Activated naive CD8-positive, alpha-beta T cell treated with anti-CD3 and anti-CD28 coated beads, Interleukin-2, amount 10 ng/mL, durations not matched to agents 7 days and 5 days (primary cell): ENCODE results near the gene IER5. TPM values are rescaled to one million over a fixed set of nuclear protein-coding genes. Genes with fewer than 3 reads are reported as not detected.
"Not testable (repeated sequence)": the region's sequence is repeated elsewhere in the genome, so short reads cannot be mapped to it uniquely, and the experiment has no call there.

Experiments
- ATAC-seq: fragments of 150-1000 bp; cut with Tn5 transposase; one replicate; pipeline ENCODE4 v1.10.0; 2021; ENCODE audit warnings: low read depth, moderate library complexity
- POLR2A ChIA-PET: fragments of 350-600 bp; sonication (Branson Sonifier 250); formaldehyde crosslinking; loops from one replicate; lab custom pipeline; 2021; ENCODE audit warnings: antibody characterized with exemption; lab: Charles Lee
- DNase-seq: peaks from one replicate; pipeline ENCODE4 v3.0.0; 2021
- H3K27ac Mint-ChIP-seq: one replicate; pipeline ENCODE4 v1.8.0; 2022; ENCODE audit warnings: mild to moderate bottlenecking, mixed read lengths
- H3K27me3 Mint-ChIP-seq: one replicate; pipeline ENCODE4 v1.8.0; 2022; ENCODE audit warnings: mild to moderate bottlenecking, moderate library complexity, mixed read lengths
- H3K36me3 Mint-ChIP-seq: one replicate; pipeline ENCODE4 v1.8.0; 2021; ENCODE audit warnings: mild to moderate bottlenecking, mixed read lengths
- H3K4me1 Mint-ChIP-seq: one replicate; pipeline ENCODE4 v1.8.0; 2021; ENCODE audit warnings: mixed read lengths
- H3K4me3 Mint-ChIP-seq: one replicate; pipeline ENCODE4 v1.8.0; 2022; ENCODE audit warnings: mild to moderate bottlenecking, moderate library complexity, mixed read lengths
- H3K9me3 Mint-ChIP-seq: one replicate; pipeline ENCODE4 v1.8.0; 2021; ENCODE audit warnings: mixed read lengths
- total RNA-seq, 2 experiments: library from RNA; stranded (reverse); gene quantifications; one replicate each; pipeline ENCODE4 v1.2.3, GENCODE V29; 2021

Gene IER5
- 10 to 100 TPM; 36.6 to 36.8 TPM for total RNA-seq

DNA sequence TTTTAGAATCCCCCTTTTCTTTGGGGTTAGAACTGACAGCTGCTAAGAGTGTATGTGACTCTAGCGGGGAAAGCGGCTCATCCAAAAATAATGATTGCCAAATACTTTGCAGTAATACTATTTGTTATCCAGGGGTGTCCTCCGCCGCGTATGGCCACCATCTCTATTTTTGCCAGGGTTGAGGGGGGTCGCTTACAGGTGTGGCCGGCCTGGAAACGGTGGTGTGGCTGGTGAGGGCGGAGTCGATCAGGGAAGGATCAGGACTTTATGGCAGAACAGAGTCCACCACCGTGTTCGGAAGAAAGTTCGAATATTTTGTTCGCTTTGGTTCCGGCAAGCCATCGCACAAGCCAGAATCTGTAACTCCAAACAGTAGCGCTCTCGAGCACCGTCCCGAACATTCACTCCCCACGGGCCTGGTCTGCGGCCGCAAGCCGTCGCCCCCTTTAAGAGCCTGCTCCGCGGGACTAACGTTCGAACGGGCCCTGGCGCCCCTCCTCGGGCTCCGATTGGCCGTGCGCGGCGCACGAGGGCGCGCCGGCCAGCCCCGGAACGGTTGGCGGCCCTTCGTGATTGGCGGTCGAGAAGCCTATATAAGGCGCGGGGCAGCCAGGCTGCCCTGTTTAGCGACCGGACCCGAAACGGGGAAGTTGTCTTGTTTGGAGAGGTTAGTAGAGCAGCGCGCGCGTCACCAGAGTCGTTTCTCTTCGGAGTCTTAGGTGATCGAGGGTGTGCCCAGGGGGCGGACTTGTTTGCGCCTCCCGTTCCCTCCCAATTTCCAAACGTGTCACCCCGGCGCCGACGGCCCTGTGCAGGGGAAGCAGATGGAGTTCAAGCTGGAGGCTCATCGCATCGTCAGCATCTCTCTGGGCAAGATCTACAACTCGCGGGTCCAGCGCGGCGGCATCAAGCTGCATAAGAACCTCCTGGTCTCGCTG lies at the start of gene IER5:
Gene IER5, plus strand, starts transcription at position 622 of the 938 bp plus-strand sequence. Its CDS starts 203 bp downstream, at position 825.
- Mint-ChIP-seq H3K27me3 (no peaks in the 10 kb centered on the region), H3K36me3 (peaks cover 31% of the 10 kb centered on the region), H3K9me3 (no peaks in the 10 kb centered on the region), H3K4me3 (peak within 1 kb of the TSS; percentile 98), H3K4me1 (peaks cover 47% of the 10 kb centered on the region), H3K27ac (peak within 1 kb of the TSS; percentile 99)
- DNase-seq = peak; percentile 97
- POLR2A ChIA-PET = interaction anchor here (0.5 to 11.4 kb wide), 19 partner anchors 8 to 573 kb away, joined by 3 to 244 read pairs (median 5); partner anchors contain the start of gene MR1
- peak; percentile 79 for ATAC-seq

DNA sequence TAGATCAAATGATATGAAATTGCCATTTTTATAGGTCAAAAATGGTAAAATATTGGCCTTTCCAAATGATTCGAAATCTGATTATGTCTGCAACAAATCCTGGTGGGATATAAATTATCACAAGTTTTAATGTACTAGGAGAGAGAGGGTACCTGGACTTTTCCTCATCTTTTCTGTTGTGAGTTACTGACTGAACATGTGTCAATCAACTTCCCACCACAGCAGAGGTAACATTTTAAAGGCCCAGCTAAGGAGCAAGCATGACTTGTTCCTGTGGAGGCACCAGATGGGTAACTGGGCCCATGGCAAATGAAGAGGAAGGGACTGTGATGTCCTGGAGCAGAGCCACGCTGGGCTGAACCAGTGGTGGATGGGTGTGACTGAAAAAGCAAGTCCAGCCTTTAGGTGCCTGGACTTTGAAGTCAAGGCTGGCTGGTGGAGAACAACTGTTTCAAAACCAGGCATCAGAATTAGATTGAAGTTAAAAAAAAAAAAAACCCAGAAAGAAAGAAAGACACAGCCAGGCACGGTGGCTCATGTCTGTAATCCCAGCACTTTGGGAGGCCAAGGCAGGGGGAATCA lies 48.1 kb upstream of the IER5 start:
- Mint-ChIP-seq H3K36me3 (peaks cover 25% of the 10 kb centered on the region), H3K4me3 (no peak overlapping the region), H3K4me1 (peaks cover 72% of the 10 kb centered on the region), H3K9me3 (no peaks in the 10 kb centered on the region), H3K27me3 (no peaks in the 10 kb centered on the region), H3K27ac (no peak overlapping the region)
- ATAC-seq = no peak
- POLR2A ChIA-PET = interaction anchor here (0.5 kb wide), 1 partner anchor 17 kb away, joined by 5 read pairs; no protein-coding TSS in a partner anchor
- DNase-seq = no peak

DNA sequence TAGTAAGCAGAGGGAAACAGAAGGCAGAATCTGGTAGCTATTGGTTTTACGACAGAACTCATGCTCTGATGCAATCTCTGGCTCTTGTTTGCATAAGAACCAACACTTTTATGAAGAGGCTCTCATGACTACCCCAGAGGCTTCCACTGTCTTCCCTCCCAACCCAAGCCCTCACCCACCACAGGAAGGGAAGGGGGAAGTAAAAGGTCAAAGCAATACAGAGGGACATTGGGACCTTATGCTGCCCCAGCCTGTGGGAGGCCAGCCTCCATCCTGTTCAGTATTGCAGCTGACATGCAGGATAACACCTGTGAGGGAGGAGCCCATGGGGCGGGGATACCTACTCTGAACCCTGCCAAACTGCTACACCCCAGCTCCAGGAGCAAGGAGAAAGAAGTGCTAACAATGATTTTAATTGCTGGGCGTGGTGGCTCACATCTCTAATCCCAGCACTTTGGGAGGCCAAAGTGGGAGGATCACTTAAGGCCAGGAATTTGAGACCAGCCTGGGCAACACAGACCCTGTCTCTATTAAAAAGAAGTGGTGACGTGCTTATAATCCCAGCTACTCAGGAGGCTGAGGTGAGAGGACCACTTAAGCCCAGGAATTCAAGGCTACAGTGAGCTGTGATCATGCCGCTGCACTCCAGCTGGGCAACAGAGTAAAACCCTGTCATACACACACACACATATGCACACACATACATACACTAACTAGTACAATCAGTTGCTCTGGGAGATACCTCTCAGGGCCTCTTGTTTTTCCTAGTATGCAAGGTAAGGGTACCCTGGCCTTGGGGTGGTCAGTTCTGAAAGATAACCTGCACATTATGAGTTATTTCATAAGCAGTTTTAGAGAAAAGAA lies 45.2 kb upstream of the IER5 start:
- Mint-ChIP-seq H3K36me3 (peaks cover 29% of the 10 kb centered on the region), H3K27me3 (no peaks in the 10 kb centered on the region), H3K4me1 (peaks cover 50% of the 10 kb centered on the region), H3K27ac (peak overlapping the region; percentile 63), H3K9me3 (no peaks in the 10 kb centered on the region), H3K4me3 (no peak overlapping the region)
- DNase-seq (no peak), ATAC-seq (no peak)
- POLR2A ChIA-PET = interaction anchor here (1.0 to 1.6 kb wide), 3 partner anchors 9 to 21 kb away, joined by 3 to 4 read pairs (median 3); no protein-coding TSS in a partner anchor

DNA sequence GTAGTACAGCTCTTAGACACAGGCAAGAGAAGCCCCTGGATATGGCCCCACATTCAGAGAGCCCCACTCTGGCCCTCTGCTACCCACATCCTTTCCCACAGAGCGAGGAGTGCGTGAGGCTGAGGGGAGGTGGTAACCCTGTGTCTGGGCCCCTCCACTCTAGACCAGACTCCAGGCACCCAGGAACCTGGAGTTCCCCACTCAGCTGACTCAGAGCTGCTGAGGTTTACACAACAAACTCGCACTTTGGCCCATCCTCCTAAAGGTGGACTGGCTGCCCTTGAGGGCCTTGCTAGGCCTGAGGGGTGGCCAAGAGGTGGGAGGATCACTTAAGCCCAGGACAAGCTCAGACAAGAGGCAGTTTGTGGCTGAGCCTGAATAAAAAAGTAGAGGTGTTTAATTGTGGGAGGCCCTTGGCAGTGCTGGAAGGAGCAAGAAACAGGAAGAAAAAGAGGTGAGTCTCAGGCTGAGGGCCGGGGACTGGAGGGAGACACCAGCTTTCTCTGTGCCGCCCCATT lies 44.0 kb upstream of the IER5 start:
- peaks cover 25% of the 10 kb centered on the region for H3K36me3 Mint-ChIP-seq
- H3K4me3 Mint-ChIP-seq = peak overlapping the region; percentile 43
- DNase-seq (peak; percentile 54), ATAC-seq (peak; percentile 95)
- no peaks in the 10 kb centered on the region for H3K9me3 Mint-ChIP-seq
- POLR2A ChIA-PET = interaction anchor here (1.0 to 1.5 kb wide), 2 partner anchors 10 to 12 kb away, joined by 3 read pairs; no protein-coding TSS in a partner anchor
- no peaks in the 10 kb centered on the region for H3K27me3 Mint-ChIP-seq
- H3K27ac Mint-ChIP-seq = peak overlapping the region; percentile 77
- peaks cover 43% of the 10 kb centered on the region for H3K4me1 Mint-ChIP-seq

DNA sequence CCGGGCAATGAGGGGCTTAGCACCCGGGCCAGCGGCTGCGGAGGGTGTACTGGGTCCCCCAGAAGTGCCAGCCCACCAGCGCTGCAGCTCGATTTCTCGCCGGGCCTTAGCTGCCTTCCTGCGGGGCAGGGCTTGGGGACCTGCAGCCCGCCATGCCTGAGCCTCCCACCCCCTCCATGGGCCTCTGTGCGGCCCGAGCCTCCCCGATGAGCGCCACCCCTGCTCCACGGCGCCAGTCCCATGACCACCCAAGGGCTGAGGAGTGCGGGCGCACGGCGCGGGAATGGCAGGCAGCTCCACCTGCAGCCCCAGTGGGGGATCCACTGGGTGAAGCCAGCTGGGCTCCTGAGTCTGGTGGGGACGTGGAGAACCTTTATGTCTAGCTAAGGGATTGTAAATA lies 42.6 kb upstream of the IER5 start:
- H3K27me3 Mint-ChIP-seq, H3K27ac Mint-ChIP-seq, DNase-seq, ATAC-seq, H3K9me3 Mint-ChIP-seq, H3K4me3 Mint-ChIP-seq, POLR2A ChIA-PET: not testable (repeated sequence)
- H3K4me1 Mint-ChIP-seq = peaks cover 33% of the 10 kb centered on the region
- H3K36me3 Mint-ChIP-seq = peaks cover 22% of the 10 kb centered on the region

DNA sequence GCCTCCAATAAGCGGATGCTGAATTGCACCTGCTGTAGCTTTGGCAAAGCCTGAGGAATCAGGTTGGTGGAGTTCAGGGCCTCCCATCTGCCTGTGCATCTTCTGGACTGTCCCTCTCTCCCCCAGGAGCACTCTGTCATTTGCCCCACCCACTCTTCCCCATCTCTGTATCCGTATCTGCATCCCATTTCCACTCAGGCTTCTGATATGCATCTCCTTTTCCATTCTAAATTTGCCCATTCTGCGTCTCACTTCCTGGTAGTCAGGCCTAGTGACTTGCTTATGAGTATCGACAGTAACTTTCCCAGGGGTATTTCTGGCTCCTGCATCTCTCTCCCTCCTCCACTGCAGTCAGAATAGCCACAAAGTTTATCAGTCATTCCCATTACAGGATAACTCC lies 39.1 kb upstream of the IER5 start:
- no peak for ATAC-seq
- POLR2A ChIA-PET = no interaction called here
- Mint-ChIP-seq H3K27me3 (no peaks in the 10 kb centered on the region), H3K9me3 (no peaks in the 10 kb centered on the region), H3K4me1 (peaks cover 10% of the 10 kb centered on the region), H3K36me3 (peaks cover 32% of the 10 kb centered on the region), H3K4me3 (no peak overlapping the region), H3K27ac (no peak overlapping the region)
- DNase-seq = no peak

DNA sequence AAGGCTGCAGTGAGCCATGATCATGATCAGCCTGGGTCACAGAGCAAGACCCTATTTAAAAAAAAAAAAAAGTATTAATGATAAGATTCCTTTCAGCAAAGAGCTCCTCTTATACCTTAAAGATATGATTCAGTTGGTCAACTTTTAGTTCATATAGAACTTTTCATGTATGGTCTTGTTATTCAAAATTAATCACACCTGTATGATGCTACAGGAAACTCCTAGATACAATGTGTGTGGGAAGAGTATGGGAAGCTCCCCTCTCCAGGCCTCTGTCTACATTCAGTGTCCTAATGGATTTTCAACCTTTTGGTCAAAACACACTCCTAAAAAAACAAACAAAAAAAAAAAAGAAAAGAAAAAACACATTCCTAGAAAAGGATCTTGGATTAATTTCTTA lies 37.6 kb upstream of the IER5 start:
- no peak overlapping the region for H3K4me3 Mint-ChIP-seq
- peak overlapping the region; percentile 37 for H3K27ac Mint-ChIP-seq
- H3K27me3 Mint-ChIP-seq = no peaks in the 10 kb centered on the region
- ATAC-seq (no peak), DNase-seq (no peak)
- peaks cover 34% of the 10 kb centered on the region for H3K36me3 Mint-ChIP-seq
- POLR2A ChIA-PET = no interaction called here
- H3K4me1 Mint-ChIP-seq = no peaks in the 10 kb centered on the region
- H3K9me3 Mint-ChIP-seq = no peaks in the 10 kb centered on the region

DNA sequence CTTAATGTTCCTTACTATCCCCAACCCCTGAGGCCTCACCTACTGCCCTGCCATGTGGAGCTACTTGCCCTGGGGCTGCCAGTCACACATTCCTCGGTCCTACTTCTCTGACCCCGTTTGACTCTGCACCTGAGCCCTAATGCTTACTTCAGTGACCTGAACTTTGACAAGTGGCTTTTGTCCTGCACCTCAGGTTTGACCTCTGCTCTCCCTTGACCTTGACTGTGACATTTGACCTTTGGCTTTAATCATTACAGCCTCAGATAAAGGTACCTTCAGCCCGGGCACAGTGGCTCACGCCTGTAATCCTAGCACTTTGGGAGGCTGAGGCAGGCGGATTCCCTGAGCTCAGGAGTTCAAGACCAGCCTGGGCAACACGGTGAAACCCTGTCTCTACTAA lies 31.9 kb upstream of the IER5 start:
- H3K36me3 Mint-ChIP-seq = peaks cover 54% of the 10 kb centered on the region
- no peaks in the 10 kb centered on the region for H3K27me3 Mint-ChIP-seq
- DNase-seq (no peak), ATAC-seq (no peak)
- H3K4me3 Mint-ChIP-seq = no peak overlapping the region
- H3K27ac Mint-ChIP-seq = no peak overlapping the region
- peaks cover 5% of the 10 kb centered on the region for H3K9me3 Mint-ChIP-seq
- H3K4me1 Mint-ChIP-seq = no peaks in the 10 kb centered on the region
- POLR2A ChIA-PET = interaction anchor here (1.2 kb wide), 1 partner anchor 13 kb away, joined by 3 read pairs; no protein-coding TSS in a partner anchor

DNA sequence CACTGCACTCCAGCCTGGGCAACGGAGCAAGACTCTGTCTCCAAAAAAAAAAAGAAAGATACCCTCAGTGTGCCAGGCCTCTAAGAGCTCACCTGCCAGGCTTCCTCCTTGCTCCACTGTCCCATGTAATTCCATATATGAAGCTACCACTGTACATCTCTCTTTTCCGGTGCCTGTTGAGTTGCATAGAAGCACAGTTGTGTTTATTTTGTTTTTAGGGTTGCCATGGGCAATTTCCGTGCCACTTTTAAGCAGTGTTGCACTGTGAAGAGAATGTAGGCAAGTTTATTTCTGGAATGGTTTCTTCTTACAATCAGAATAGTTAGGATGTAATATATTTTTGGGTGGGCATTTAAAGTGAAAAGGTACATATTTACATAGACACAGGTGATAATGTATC lies 31.4 kb upstream of the IER5 start:
- Mint-ChIP-seq H3K4me1 (peaks cover 4% of the 10 kb centered on the region), H3K36me3 (peaks cover 53% of the 10 kb centered on the region), H3K4me3 (no peak overlapping the region), H3K27me3 (no peaks in the 10 kb centered on the region), H3K27ac (no peak overlapping the region), H3K9me3 (peaks cover 5% of the 10 kb centered on the region)
- ATAC-seq = no peak
- POLR2A ChIA-PET = interaction anchor here (1.2 kb wide), 1 partner anchor 13 kb away, joined by 3 read pairs; no protein-coding TSS in a partner anchor
- no peak for DNase-seq

DNA sequence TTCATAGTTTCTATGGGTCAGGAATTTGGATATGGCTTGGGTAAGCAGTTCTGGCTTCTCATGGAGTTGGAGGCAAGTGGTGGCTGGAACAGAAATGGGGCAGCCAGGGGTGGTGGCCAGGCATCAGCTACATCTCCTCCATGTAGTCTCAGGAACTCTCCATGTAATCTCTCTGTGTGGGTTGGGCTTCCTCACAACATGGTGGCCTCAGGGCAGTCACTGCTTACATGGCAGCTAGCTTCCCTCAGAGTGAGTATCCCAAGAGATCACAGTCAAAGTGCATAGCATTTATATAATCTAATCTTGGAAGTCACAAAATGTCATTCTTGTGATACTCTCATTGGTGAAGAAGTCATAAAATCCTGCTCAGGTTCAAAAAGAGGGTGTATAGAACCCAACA lies 29.1 kb upstream of the IER5 start:
- no peak overlapping the region for H3K27ac Mint-ChIP-seq
- ATAC-seq = no peak
- peaks cover 17% of the 10 kb centered on the region for H3K4me1 Mint-ChIP-seq
- POLR2A ChIA-PET = no interaction called here
- no peaks in the 10 kb centered on the region for H3K27me3 Mint-ChIP-seq
- peaks cover 46% of the 10 kb centered on the region for H3K36me3 Mint-ChIP-seq
- no peak overlapping the region for H3K4me3 Mint-ChIP-seq
- peaks cover 5% of the 10 kb centered on the region for H3K9me3 Mint-ChIP-seq
- DNase-seq = no peak

DNA sequence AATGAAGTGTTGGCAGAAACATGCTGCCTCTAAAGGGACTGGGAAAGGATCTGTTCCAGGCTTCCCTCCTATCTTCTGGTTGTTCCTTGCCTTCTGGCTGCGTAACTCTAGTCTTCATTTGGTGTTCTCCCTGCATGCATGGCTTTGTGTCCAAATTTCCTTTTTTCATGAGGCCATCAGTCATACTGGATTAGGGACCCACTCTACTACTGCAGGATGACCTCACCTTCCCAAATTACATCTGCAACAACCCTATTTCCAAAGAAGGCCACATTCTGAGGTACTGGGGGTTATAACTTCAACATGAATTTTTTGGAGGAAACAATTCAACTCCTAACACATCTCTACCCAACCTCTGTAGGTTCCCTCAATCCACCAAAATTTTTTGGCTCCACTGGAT lies 28.4 kb upstream of the IER5 start:
- Mint-ChIP-seq H3K36me3 (peaks cover 43% of the 10 kb centered on the region), H3K9me3 (peaks cover 5% of the 10 kb centered on the region), H3K27ac (no peak overlapping the region), H3K27me3 (no peaks in the 10 kb centered on the region), H3K4me1 (peaks cover 17% of the 10 kb centered on the region), H3K4me3 (no peak overlapping the region)
- POLR2A ChIA-PET = no interaction called here
- DNase-seq = no peak
- ATAC-seq = no peak

DNA sequence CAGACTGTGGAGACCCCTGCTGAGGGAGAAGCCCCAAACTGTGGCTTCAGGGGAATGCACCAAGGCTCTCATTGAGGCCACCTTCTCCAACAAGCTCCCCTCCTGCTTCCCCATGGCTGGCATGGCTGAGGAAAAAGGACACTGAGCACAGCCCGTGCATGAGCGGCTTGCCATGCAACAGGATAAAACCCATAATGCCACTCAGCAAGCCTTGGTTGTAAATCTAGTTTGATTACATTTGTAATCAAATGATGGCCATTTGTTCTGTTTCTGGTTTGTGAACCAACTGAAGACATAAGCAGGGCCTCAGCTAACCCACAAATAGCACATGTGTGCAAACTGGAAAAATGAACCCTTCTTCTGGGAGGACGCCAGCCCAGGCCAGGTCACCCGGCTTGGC lies 27.6 kb upstream of the IER5 start:
- H3K4me3 Mint-ChIP-seq, ATAC-seq, POLR2A ChIA-PET, H3K9me3 Mint-ChIP-seq, DNase-seq, H3K27me3 Mint-ChIP-seq: not testable (repeated sequence)
- Mint-ChIP-seq H3K36me3 (peaks cover 37% of the 10 kb centered on the region), H3K4me1 (peaks cover 17% of the 10 kb centered on the region), H3K27ac (peak overlapping the region; percentile 3)
